Urinary bladder (tissue), 4 donors: ENCODE measurements around the gene STIM1. TPM values are rescaled to one million over a fixed set of nuclear protein-coding genes. Genes with fewer than 3 reads are reported as not detected.

Source experiments
- DNase-seq: peaks from one replicate; pipeline ENCODE4 v3.0.0-alpha.2; 2015; ENCODE audit errors: extremely low spot score
- H3K27ac ChIP-seq: one replicate; pipeline ENCODE4 v1.5.1; 2013; ENCODE audit warnings: low read depth, mild to moderate bottlenecking, moderate library complexity
- H3K36me3 ChIP-seq: one replicate; pipeline ENCODE4 v1.6.1; 2013; ENCODE audit warnings: mild to moderate bottlenecking, moderate library complexity; ENCODE audit not compliant: insufficient read depth
- H3K4me1 ChIP-seq: one replicate; pipeline ENCODE4 v1.6.1; 2013; ENCODE audit warnings: mild to moderate bottlenecking, moderate library complexity; ENCODE audit not compliant: insufficient read depth
- H3K4me3 ChIP-seq: one replicate; pipeline ENCODE4 v1.5.1; 2013; ENCODE audit warnings: low read depth, low read length
- WGBS: extraction: QIAGEN DNeasy Blood & Tissue Kit; methylation state at CpG from one replicate; pipeline ENCODE4 v1.1.7; 2013; 5-methylcytosine and 5-hydroxymethylcytosine counted together
- polyA plus RNA-seq: library from polyadenylated mRNA; stranded (reverse); fragments of 200-250 nt; gene quantifications from one replicate; pipeline ENCODE4 v1.2.3, GENCODE V29; 2013
- total RNA-seq: library from RNA; depleted of rRNA; stranded (reverse); fragments of >200 nt; gene quantifications from one replicate; pipeline ENCODE4 v1.2.3, GENCODE V29; 2014
- donor health status: healthy with polysubstance abuse.
- donor health status: healthy.

STIM1 gene
- total and polyA plus RNA-seq, 2 donors: 41.8 to 61.0 TPM

DNA sequence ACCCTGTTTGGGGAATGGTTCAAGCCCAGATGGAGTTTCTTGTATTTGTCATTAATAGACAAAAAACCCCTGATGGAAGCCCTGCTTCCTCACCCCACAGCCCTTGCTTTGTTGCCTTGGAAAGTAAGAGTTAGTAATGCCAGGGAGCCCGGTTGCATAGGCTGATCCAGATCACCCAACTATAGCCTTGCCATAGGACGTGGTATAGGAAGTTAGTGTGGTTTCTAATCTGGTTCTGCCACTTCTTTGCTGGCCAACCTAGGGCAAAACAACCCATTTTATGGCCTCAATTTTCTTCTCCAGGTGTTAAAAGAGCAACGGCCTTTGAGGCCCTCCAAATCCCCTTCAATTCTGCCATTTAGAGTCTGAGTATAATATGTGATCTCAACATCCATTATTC lies 97.9 kb downstream of the STIM1 start:
- no peak for DNase-seq
- 93% methylated on average over 3 of the region's 3 CpGs for WGBS

DNA sequence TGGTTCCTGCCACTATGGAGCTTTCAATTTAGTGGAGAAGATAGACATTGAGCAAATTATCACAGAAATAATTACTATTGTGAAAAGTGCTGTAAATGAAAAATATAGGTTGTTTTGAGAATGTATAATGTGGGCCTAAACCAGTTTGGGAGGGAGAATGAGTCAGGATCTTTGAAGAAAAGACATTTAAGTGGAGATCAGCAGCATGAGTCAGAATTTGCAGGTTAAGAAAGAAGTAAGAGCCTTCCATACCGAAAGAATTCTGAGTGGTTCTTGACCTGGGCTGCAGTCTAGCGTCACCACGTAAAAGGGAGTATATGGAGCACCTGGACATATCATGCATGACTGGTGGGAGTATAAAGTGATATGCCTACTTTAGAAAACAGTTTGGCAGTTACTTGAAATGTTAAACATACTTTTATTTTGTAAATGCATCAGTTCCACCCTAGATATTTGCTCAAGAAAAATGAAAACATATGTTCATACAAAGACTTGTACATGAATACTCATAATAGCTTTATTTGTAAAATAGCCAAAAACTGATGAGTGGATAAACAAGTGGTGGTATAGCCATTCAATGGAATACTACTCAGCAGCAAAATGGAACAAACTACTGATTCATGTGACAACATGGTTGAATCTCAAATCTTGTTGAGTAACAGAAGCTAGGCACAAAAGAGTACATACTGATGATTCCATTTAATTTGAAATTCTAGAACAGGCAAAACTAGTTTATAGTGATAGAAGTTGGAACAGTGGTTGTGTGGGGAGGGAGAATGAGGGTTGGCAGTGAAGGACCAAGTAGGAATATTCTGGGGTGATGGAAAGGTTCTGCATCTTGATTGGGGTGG lies 99.2 kb downstream of the STIM1 start:
- DNase-seq: no peak
- Histone ChIP-seq H3K27ac (no peak overlapping the region), H3K4me3 (no peak overlapping the region), H3K36me3 (no peaks in the 10 kb centered on the region), H3K4me1 (peaks cover 3% of the 10 kb centered on the region)
- WGBS: 98% methylated on average over 3 of the region's 3 CpGs

More for the DNA sequence above, 97.9 kb downstream of the STIM1 start:
- Histone ChIP-seq H3K4me3 (no peak overlapping the region), H3K4me1 (peaks cover 3% of the 10 kb centered on the region), H3K36me3 (no peaks in the 10 kb centered on the region), H3K27ac (no peak overlapping the region)

DNA sequence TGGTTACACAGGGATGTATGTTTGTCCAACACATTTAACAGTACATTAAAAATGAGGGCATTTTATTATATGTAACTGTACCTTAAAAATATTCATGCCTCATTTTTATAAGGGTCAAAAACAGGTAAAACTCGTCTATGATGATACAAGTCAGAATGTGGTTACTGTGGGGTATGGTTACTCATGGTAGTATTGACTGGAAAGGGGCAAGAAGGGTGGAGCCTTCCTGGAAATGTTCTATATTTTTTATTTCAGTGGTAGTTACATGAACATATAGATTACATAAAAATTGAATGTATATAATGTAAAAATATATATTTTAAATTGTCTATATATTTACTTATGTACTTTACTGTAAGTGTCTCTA lies 99.8 kb downstream of the STIM1 start:
- Histone ChIP-seq H3K4me3 (no peak overlapping the region), H3K27ac (no peak overlapping the region), H3K36me3 (no peaks in the 10 kb centered on the region), H3K4me1 (peaks cover 3% of the 10 kb centered on the region)
- no peak for DNase-seq
- 81% methylated on average over 1 of the region's 1 CpG for WGBS

DNA sequence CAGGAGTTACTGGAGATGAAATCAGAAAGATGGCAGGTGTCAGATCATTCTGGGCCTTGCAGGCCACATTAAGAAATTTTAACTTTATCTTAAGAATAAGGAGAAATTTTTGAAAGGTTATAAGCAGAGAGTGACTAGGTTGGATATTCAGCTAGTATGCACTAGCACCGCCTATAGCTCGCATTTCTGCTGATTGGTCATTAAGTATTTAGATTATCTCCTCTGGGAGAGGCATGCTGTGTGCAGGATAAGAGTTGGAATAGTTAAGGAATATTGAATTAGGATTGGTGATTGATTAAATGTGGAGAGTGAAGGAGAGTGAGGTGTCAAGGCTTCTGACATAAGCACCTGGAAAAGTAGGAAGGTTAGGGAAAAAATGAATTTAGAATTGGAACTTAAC lies 100.6 kb downstream of the STIM1 start:
- H3K27ac ChIP-seq: no peak overlapping the region
- H3K36me3 ChIP-seq: no peaks in the 10 kb centered on the region
- no peak overlapping the region for H3K4me3 ChIP-seq
- H3K4me1 ChIP-seq: peaks cover 3% of the 10 kb centered on the region
- WGBS: over 99% methylated on average over 2 of the region's 2 CpGs
- no peak for DNase-seq

DNA sequence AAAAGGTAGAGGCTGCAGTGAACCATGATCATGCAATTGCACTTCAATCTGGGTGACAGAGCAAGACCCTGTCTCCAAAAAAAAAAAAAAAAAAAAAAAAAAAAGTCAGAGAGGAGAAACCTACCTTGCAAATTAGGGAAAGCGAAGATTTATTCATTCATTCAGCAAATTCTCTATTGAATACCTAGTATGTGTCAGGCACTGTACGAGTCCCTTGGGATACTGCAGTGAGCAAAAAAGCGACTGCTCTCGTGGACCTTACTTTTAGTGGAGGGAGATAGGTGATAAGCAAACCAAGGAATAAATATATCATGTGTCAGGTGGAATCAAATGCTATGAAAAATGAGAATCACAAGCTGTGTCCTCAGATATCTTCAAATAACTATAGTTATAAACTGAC lies 101.3 kb downstream of the STIM1 start:
- 99% methylated on average over 4 of the region's 4 CpGs for WGBS
- Histone ChIP-seq H3K4me3 (no peak overlapping the region), H3K4me1 (peaks cover under 1% of the 10 kb centered on the region), H3K36me3 (no peaks in the 10 kb centered on the region), H3K27ac (no peak overlapping the region)
- no peak for DNase-seq

DNA sequence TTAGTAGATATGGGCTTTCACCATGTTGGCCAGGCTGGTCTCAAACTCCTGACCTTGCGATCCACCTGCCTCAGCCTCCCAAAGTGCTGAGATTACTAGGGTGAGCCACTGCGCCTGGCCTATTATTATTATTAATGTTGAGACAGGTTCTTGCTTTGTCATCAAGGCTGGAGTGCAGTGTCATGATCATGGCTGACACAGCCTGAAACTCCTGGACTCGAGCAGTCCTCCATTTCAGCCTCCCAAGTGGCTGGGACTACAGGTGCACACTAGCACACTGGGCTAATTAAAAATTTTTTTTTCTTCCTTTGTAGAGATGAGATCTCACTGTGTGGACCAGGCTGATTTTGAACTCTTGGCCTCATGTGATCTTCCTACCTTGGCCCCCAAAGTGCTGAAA lies 102.0 kb downstream of the STIM1 start:
- no peak for DNase-seq
- Histone ChIP-seq H3K4me3 (no peak overlapping the region), H3K27ac (no peak overlapping the region), H3K4me1 (no peaks in the 10 kb centered on the region), H3K36me3 (no peaks in the 10 kb centered on the region)
- 97% methylated on average over 3 of the region's 3 CpGs for WGBS

DNA sequence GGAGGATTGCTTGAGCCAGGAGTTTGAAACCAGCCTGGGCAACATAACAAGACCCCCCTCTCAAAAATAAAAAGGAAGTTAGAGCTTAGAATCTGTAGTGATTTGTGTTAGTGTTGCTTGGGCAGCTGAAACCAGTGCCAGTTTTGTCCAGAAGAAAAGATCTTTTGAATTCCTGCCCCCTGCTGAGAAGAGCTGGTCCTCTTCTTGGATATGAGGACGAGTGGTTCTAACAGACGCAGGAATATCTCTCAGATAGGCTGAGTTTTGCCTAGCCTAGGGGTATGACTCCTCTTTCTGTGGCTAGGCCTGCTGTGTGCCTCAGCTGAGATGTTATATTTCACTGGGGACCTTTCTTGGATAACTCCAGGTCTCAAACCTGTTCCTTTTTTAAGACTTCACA lies 102.8 kb downstream of the STIM1 start:
- Histone ChIP-seq H3K27ac (no peak overlapping the region), H3K4me3 (no peak overlapping the region), H3K4me1 (no peaks in the 10 kb centered on the region), H3K36me3 (no peaks in the 10 kb centered on the region)
- no peak for DNase-seq
- 67% methylated on average over 2 of the region's 2 CpGs for WGBS

DNA sequence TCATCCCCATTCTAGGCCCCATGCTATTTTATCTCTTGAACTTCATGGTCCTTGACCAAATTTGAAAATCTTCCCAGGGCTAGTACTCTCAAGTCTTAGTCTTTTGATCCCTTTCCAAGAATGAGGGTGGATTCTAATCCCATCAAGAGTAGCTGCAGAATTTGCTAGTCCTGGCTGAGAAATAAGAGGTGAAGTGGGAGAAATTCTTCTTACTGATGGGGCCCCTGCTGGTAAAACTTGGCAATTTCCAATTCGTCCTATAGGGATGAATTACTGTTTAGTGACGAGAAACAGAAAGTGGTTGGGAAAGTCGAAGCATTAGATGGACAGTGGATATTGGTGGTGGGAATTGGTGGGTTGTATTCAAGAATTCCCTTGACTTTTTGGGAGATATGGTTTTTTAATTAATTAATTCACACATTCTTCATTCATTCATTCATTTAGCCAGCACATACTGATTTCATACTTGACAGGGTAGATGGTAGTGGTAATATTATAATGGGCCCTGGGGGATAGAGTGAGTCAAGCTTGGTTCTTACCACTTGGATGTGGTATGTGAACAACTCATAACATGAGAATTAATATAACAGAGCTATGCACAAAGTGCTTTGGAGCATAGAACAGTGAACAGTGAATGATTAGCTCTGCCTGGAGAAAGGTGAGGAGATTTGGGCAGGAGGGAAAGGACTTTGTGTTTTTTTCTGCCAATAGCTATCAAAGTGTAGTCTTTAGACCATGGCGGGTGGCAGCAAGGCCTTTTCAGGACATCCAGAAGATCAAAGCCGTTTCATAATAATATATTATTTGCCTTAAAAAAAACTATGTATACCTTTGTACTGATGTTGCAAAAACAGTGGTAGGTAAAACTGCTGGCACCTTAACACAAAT lies 103.8 kb downstream of the STIM1 start:
- H3K4me3 ChIP-seq: no peak overlapping the region
- no peaks in the 10 kb centered on the region for H3K4me1 ChIP-seq
- WGBS: 77% methylated on average over 5 of the region's 5 CpGs
- H3K36me3 ChIP-seq: no peaks in the 10 kb centered on the region
- H3K27ac ChIP-seq: no peak overlapping the region
- no peak for DNase-seq

DNA sequence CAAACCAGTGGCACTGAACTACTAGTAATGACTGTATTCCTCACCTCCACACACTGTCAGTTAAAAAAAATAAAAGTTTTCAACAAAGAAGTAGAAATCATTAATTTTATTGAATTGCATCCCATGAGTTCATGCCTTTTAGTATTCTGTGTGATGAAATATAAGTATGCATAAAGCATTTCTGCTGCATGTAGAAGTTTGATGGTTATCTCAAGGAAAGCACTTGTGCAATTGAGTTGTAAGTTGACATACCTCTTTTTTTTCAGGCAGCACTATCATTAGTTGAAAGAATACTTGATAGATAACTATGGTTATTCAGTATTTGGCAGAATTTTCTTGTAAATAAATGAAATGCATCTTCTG lies 104.4 kb downstream of the STIM1 start:
- Histone ChIP-seq H3K4me3 (no peak overlapping the region), H3K27ac (no peak overlapping the region), H3K36me3 (peaks cover 1% of the 10 kb centered on the region), H3K4me1 (no peaks in the 10 kb centered on the region)
- no peak for DNase-seq

DNA sequence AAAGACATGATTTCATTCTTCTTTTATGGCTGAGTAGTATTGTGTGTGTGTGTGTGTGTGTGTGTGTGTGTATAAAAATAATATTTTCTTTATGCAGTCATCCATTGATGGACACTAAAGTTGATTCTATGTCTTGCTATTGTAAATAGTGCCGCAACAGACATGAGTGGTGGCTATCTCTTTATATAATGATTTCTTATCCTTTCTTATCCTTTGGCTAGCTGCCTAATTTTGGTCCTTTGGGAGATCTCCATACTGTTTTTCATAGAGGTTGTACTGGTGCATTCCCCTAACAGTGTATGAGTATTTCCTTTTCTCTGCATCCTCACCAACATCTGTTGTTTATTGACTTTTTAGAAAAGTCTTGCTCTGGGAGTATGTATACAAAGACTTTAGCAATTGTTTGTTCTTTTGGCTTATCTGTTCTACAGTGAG lies 107.0 kb downstream of the STIM1 start:
- Histone ChIP-seq H3K4me3 (no peak overlapping the region), H3K36me3 (peaks cover 1% of the 10 kb centered on the region), H3K4me1 (no peaks in the 10 kb centered on the region), H3K27ac (no peak overlapping the region)
- no peak for DNase-seq
- 64% methylated on average over 1 of the region's 1 CpG for WGBS

DNA sequence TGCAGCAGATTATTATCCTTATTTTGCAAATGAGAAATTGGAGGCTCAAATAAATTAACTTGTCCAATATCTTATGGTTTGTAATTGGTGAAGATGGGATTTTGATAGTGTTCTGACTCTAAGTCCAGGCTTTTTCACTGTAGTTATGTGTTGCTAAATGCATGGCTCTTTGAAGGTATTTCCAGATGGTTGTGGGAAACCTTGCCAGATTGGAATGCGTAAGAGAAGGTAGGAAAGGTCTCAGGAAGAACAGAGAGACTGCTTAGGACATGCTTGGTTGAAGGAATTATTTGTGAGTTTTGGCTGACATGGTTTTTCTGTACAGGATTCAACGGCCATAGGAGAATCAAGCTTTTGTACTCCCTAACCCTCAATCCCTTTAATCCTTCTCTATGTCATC lies 108.6 kb downstream of the STIM1 start:
- Histone ChIP-seq H3K4me3 (no peak overlapping the region), H3K27ac (no peak overlapping the region), H3K36me3 (peaks cover 1% of the 10 kb centered on the region), H3K4me1 (no peaks in the 10 kb centered on the region)
- 80% methylated on average over 2 of the region's 2 CpGs for WGBS
- no peak for DNase-seq

DNA sequence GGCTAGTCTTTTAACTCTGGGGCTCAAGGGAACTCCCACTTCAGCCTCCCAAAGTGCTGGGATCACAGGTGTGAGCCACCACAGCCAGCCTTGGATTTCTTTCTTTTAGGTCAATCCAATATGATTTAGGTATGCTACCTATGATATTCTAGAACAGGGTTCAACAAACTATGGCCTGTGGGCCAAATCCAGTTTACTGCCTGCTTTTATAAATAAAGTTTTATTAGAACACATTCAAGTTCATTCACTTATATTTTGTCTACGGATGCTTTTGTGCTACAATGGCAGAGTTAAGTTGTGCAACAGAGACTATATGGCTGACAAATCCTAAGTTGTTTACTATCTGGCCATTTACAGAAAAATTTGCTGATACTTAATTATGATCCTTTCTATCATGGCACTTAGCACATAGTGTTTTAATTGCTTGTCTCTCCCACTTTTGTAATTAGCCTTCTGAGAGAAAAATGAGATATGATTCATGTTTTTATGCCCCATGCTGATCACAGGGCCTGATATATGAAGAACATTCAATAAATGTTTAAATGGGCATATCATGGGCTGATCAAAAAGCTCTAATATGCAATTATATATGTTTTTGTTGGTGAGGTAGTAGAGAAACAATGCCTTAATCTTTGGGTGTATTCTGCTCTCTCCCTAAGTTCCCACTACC lies 109.6 kb downstream of the STIM1 start:
- H3K36me3 ChIP-seq: peaks cover 1% of the 10 kb centered on the region
- no peak for DNase-seq
- no peak overlapping the region for H3K4me3 ChIP-seq
- H3K27ac ChIP-seq: no peak overlapping the region
- H3K4me1 ChIP-seq: peaks cover 2% of the 10 kb centered on the region
- WGBS: 98% methylated on average over 1 of the region's 1 CpG

DNA sequence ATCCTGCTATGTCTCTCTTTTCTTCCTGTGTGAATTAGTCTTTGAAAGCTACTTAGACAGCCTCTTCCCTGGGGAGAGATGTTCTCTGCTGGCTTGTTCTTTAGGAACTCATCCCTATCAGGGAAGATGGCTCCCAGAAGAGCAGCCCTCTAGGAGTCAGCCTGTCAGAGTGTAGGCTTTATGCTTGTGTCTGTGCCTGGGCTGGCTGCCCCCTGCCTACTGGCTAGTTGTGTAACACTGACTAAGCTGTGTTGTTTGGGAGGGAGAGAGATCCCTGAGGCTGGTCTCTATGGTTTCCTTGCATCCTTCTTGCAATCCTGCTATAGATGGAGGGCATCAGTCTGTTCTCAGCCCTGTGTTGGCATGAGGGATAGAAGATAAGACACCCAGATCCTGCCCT lies 112.2 kb downstream of the STIM1 start:
- DNase-seq: no peak
- peaks cover 2% of the 10 kb centered on the region for H3K4me1 ChIP-seq

DNA sequence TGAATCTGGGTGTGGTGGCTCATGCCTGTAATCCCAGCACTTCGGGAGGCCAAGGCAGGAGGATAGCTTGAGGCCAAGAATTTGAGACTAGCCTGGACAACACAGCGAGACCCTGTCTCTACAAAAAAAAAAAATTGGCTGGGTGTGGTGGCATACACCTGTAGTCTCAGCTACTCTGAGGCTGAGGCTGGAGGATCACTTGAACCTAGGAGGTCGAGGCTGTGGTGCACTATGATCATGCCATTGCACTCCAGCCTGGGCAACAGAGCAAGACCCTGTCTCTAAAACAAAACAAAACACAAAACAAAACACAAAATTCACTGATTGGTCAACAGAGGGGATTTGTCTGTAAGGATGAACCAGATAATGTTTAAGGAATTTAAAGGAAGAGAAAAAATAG lies 113.7 kb downstream of the STIM1 start:
- no peak overlapping the region for H3K27ac ChIP-seq
- H3K4me1 ChIP-seq: peaks cover 2% of the 10 kb centered on the region
- peaks cover 1% of the 10 kb centered on the region for H3K36me3 ChIP-seq
- no peak overlapping the region for H3K4me3 ChIP-seq
- DNase-seq: no peak
- 96% methylated on average over 3 of the region's 3 CpGs for WGBS

More for the DNA sequence above, 112.2 kb downstream of the STIM1 start:
- Histone ChIP-seq H3K4me3 (no peak overlapping the region), H3K27ac (no peak overlapping the region), H3K36me3 (peaks cover 1% of the 10 kb centered on the region)
